ENCODE measurements around the gene TRAPPC10.

Gene TRAPPC10

DNA sequence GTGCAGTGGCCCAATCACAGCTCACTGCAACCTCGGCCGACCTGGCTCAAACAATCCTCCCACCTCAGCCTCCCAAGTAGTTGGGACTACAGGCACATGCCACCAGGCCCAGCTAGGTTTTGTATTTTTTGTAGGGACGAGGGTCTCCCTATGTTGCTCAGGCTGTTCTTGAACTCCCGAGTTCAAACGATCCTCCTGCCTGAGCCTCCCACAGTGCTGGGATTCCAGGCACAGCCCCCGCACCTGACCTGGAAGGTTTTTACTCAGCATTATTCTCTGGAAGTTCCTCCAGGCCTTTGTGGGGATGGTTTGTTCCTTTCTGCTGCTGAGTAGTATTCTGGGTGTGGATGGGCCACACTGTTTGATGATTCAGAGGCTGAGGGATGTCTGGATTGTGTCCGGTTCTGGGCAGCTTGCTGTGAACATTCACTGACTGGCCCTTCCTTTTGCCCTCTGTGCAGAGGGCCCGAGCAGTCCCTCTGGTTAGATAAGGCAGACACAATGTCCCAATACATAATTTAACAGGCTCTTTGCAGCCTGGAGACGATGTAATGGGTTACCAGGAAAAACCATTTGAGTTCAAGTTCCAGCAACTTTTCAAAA lies 6.0 kb upstream of the TRAPPC10 start:
- no peak for DNase-seq

DNA sequence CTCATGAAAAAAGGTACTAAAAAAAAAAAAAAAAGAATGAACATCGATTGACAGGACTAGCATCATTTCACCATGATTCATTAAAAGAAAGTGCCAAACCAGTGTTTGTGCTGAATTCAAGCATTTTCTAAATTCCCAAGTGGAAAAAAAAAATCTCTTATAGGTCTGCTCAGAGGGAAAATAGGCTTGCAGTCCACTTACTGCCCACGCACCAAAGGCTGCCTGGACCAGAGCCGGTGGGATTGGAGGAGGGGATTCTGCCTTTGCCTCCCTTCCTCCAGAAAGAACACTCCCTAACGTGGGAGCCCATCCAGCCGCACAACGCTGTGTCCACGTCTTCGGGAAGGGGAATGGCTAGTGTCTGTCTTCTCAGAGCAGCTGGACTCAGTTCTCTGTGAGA lies 5.5 kb upstream of the TRAPPC10 start:
- DNase-seq, result no peak

DNA sequence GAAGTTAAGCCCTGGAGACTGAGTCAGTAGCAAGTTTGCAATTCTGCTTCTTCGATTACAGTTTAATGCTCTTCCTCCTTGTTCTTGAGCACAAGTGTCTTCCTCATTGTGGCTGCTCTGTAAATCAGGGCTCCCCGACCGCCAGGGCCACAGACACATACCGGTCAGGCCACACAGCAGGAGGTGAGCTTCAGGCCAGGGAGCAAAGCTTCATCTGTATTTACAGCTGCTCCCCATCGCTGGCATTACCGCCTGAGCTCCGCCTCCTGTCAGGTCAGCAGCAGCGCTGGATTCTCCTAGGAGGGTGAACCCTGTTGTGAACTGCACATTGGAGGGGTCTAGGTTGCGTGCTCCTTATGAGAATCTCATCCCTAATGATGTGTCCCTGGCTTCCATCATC lies 1.7 kb upstream of the TRAPPC10 start:
- peak; percentile 13 to 38 for DNase-seq

DNA sequence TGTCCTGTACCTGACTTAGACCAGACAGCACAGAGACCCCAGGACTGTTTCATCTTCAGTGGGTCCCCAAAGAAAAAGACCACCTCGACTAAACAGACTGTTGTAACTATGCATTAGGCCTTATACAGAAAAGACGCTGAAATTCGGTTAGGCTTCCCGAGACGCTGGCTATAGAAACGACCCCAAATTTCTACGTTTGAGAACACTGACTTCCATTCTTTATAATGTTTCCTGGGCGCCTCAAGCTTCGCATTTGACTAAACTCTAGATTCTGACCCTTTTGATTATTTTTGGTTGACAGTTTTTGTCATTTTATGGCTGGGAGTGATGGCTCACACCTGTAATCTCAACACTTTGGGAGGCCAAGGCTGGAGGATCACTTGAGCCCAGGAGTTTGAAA lies 986 bp upstream of the TRAPPC10 start:
- no peak for DNase-seq

DNA sequence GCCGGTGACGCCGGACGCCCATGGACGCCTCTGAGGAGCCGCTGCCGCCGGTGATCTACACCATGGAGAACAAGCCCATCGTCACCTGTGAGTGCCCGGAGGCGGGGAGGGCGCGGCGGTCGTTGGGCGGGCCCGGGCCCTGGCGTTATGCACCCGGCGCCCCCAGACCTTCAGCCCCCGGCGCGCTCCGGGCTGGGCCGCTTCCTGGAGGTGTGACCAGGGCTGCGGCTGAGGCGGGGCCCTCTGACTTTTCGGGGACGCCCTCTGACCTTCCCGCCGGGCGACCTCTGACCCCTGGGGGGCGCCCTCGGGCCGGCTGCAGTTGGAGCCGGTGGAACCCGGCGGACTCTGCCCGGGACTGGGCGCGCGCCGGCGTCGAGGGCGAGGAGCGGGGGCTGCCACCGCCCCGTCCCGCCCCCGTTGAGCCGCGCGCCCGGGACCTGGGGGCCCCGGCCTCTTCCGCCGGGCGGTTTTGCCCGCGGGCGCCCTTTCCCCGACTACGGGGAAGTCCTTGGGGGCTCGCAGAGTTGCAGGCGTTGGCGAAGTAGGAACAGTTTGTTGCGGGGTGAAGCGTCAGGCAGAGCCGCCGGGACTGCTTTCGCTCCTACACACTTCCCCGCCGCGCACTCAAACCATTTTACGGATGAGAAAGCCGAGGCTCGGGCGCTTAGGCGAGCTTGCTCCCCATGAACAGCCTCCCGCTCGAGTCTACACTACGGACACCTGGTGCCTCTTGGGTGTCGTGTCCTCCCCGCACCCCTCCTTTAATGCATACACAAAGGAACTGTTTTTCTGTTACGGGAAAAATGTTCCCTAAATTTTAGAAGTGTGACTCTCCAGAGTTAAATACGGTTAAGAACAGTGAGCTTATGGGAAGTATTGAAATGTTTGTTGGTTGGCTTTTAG lies 618 bp downstream of the TRAPPC10 start:
- peak; percentile 80 to 93 for DNase-seq

DNA sequence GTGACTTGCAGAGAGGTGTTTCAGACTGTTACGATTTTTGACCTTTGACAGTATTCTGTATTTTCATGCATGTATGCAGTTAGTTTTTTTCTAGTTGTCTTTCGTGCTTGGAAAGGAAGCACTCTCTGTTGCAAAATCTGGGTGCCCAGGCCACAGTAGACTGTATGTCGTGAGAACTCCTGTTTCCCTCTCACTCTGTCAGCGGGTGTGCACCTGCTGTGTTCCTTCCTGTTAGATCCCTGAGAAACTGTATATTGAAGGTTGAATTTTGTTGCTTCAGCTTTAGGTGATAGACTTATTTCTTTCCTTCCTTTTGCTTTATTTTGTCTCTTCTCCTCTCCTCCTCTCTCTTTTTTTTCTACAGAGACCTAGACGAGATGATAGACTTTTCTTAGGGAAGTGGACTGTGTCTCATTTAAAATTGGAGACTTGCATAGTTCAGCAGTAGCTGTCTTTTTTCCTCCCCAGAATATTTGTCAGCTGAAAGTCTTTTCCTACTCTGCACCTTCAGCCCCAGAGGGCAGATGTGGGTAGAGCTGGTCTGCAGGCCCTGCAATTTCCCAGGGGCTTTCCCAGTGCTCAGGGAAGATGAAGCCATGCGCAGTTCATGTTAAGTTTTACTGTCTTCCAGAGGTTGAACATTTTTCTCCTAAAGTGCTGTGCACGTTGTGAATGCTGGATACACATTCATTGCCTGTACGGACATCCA lies 1.4 kb downstream of the TRAPPC10 start:
- peak; percentile 41 to 61 for DNase-seq

DNA sequence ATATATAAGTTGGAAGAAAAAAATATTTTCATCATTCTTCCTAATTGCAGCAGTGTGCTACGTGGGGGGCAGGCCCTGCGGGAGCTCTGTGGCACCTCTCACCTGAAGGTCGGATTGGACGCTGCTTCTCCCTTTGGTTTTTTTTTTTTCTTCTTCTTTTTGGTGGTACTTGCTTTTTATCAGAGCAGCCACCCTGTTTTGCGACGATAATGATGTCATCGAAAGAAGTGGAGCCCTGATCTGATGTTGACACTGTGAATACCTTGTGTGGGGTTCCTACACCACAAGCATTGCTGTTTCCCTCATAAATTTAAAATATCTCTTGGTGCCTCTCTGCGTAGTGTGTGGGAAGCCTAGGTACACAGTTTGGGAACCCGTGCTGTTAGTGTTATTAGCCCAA lies 5.5 kb downstream of the TRAPPC10 start:
- DNase-seq, result no peak

DNA sequence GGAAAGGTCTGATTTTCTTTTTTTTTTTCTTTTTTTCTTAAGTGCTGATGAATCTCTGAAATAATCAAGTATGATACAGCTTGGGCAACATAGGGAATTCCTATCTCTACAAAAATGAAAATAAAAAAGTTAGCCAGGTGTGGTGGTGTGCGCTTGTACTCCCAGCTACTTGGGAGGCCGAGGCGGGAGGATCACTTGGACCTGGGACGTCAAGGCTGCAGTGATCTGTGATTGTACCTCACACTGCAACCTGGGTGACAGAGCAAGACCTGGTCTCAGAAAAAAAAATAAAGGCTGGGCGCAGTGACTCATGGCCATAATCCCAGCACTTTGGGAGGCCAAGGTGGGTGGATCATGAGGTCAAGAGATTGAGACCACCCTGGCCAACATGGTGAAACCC lies 6.0 kb downstream of the TRAPPC10 start:
- no peak for DNase-seq

DNA sequence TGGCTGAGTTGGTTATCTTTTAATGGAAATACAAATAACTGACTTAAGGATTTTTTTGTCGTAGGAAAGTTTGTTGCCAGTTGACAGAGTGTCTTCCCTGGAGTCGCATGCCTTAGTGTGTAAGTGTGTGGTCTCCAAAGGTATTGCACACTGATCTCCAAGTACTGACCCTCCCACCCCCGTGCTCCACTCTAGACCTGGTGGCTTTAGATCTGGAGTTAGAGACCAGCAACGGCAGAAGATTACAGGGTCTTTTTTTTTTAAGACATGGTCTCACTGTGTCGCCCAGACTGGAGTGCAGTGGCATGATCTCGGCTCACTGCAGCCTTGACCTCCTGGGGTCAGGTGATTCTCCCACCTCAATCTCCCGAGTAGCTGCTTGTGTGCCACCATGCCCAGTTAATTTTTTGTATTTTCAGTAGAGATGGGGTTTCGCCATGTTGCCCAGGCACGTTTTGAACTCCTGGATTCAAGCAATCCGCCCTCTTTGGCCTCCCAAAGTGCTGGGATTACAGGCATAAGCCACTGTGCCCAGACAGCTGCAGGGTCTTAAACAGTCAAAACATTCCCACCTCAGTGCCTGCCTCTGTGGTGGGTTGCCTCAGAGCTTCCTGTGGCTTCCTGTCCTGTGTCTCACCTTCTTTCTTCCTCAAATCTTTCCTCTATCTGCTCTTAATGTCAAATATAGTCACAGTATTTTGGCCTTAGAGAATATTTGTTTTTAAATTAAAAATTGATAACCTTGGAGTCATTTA lies 6.9 kb downstream of the TRAPPC10 start:
- no peak for DNase-seq

DNA sequence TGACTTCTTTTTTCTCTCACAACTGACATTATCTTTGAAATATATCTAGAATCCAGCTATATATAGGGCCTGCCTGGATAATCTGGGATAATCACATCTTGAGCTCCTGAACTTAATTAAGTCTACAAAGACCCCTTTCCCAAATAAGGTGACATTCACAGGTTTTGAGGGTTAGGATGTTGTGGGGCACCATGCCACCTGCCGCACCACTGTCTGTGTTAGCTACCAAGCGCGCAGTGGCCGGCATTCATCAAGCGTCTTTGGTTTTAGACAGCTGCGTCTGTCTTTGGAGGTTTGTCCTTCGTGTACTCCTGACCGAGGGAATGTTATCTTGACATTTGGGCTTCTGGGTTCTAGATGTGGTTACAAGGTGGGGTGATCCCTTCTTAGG lies 7.5 kb downstream of the TRAPPC10 start:
- no peak for DNase-seq

DNA sequence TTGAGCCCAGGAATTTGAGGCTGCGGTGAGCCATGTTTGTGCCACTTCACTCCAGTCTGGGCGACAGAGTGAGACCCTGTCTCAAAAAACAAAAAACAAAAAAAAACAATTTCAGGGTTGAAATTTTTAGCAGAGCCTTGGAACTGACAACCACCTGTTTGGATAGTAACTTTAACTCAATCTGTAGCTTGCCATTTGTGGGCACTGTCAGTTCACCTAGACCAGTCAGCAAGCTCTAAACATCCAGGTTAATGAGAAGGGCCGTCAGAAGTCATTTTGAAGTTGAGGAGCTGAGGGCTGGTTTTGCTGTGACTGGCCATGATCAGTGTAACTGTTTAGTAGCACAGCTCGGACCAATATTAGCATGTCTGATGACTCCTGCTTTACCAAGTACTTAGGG lies 8.4 kb downstream of the TRAPPC10 start:
- DNase-seq, result no peak

DNA sequence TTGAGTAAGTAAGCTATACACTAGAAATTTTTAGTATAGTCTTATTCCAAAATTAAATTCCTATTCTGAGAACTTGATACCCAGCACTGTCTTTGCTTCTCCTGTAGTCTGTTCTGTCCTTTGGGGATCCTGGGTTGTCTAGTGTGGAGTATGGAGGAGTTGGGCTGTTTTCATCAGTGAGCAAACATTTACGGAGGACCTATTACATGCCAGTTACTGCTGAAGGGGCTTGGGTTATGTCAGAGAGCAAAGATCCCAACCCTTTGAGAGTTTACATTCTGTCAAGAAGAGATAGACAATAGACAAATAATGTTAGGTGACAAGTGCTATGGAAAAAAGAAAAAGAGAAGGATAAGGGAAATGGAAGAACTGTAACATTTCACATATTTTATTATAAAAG lies 9.0 kb downstream of the TRAPPC10 start:
- DNase-seq, result no peak

DNA sequence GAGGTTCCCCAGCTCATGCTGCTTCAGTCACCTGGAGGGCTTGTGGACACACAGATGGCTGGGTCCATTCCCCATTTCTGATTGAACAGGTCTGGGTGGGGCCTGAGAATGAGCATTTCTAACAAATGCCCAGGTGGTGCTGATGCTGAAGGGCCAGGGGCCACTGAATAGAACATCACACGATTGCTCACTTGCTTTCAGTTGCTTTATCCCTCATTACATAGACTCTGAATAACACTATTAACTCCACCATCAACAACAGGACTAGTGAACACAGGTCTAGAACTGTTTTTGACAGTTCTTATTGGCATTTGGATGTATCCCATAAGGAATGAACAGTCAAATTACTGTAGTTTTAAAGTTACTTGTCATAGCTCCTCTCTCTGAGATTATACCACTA lies 12.1 kb downstream of the TRAPPC10 start:
- no peak for DNase-seq

DNA sequence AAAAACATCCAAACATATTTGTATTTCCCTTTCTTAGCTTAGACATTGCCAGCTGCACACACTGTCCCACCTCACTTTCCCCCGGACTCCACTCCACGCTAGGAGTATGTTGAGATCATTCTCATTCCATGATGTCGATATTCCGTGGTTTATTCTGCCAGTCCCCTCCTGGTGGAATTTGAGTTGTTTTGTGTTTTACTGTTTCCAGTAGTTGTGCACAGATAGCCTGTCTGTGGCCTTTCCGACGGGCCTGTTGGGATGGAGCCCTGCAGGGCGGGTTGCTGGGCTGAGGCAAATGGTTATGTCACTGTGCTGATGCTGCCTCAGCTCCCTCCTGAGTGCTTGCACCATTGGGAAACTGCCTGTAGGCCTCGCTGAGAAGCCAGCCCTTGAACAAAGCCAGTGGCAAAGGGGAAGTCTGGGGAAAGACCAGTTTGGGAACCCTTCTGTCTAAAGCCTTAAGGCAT lies 12.8 kb downstream of the TRAPPC10 start:
- peak; percentile 92 to 94 for DNase-seq

DNA sequence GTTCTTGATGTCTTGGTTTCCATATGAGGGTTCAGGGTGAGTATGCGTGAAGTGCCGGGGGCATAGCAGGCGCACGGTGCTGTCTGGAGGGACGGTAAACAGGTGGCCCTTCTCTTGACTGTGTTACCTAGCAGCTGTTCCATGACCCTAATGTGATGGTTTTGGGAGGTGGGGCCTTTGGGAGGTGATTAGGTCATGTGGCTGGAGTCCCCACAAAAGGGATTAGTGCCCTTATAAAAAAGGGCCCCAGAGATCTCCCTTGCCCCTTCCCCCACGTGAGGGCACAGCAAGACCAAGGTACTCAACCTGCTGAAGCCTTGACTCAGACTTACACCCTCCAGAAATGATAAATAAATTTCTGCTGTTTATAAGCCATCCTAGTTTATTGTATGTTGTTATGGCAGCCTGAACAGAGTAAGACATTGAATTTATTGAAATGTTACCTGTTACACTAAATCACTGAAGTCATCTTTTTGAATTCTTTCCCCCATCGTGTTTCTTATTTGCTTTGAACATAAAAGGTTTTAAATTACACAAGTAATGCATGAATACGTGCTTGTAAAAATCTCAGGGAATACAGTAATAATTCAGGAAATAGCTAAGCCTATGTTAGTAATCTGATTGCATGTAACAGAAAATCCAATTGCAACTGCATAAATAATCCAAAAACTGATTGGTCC lies 15.6 kb downstream of the TRAPPC10 start:
- DNase-seq, result no peak

DNA sequence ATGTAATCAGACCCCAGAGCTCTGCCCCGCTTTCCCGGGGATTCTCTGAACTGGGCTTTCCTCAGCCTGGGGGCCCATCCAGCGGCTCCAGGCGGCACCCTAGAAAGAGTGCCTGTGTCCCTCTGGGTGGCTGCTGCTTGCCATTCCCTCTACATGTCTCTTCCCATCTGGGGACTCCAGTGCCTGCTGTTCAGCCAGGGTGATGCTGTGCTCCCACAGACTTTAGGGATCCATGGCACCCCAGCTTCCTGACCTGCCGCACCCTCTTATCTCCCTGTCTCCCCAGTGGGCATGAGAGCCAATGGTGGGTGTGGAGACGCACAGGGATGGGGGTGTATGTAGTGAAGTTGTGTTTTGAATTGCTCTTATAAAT lies 16.2 kb downstream of the TRAPPC10 start:
- no peak for DNase-seq

DNA sequence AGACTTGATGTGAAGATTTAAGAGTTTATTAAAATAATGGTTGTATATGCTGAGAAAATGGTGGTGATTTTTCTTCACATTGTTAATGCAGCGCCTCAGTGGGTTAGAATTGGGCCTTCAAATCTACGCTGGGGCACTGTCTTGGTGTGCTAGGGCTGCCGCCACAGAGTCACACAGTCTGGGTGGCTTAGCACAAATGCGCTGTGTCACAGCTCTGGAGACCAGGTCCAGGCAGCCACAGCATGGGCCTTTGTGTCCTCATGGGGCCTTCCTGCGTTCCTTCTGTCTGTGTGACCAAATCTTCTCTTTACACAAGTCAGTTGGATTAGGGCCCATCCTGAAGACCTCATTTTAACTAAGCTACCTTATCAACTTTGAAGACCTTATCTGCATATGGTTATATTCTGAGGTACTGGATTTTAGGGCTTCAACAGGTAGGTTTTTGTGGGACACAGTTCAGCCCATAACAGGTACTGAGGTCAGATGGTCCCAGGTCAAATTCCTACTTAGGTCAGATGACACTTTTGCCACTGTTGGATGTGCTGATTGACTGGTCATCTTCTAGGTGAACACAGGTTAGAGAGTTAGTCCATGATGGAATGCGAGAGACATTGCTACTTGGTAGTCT lies 17.5 kb downstream of the TRAPPC10 start:
- DNase-seq, result no peak

DNA sequence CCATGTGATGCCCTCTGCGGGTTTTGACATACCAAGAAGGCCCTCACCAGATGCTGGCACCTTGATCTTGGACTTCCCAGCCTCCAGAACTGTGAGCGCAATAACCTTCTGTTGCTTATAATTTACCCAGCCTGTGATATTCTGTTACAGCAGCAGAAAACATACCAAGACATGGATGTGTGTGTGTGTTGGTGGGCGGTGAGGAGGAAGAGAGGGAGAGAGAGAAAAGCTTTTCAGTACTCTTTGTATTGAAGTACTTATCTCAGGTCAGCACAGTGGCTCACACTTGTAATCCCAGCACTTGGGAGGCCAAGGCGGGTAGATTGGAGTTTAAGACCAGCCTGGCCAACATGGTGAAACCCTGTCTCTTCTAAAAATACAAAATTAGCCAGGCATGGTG lies 23.1 kb downstream of the TRAPPC10 start:
- DNase-seq, result no peak

DNA sequence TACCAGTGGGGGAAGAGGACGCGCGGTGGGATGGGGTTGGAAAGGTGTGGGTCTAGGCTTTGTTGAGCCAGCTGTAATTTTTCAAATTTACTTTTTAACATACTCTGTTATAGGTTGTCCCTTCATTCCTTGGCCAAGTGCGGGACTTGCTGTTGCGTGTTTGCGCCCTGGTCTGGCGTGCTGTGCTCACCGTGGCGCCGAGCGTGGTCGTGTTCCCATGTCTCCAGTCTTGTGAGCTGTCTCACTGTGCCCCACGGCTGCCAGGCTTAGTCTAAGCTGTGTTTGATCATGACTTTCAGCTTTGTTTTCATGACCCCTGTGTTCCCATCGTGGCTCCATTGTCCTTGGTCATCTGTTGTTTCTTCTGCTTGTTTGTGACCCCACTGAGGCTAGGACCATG lies 26.0 kb downstream of the TRAPPC10 start:
- DNase-seq, result no peak

DNA sequence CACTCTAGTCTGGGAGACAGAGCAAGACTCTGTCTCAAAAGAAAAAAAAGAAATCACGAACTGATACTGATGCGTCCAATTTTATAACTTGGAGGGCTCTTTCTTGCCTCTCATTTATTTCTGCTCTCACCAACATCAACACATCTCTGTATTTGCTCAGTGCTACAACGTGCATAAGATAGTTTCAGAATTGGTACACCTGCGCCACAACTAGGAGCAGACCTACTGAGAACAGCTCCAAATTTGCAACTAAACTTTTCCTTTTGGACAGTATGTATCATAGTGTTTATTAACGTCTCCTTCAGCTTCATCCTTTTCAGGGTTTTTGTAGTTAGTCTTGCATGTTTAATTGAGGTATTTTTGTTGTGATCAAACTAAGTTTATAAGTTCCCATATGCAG lies 27.7 kb downstream of the TRAPPC10 start:
- no peak for DNase-seq

DNA sequence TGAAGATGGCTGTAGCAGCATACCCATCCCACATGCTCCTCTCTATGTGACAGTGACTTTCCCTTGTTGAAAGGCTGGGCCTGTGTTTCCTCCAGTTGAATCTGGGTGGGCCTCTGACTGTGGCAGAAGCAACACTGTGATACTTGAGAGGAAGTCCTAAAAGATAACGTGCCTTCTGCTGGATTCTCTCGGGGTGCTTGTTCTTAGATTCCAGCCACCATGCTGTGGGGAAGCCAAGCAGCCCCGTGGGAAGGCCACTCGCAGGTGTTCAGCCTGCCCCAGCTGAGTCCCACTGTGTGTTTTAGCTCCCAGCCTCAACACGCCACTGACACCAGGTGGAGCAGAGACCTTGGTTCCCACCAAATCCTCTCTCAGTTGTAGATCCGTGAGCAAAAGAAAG lies 31.5 kb downstream of the TRAPPC10 start:
- no peak for DNase-seq

DNA sequence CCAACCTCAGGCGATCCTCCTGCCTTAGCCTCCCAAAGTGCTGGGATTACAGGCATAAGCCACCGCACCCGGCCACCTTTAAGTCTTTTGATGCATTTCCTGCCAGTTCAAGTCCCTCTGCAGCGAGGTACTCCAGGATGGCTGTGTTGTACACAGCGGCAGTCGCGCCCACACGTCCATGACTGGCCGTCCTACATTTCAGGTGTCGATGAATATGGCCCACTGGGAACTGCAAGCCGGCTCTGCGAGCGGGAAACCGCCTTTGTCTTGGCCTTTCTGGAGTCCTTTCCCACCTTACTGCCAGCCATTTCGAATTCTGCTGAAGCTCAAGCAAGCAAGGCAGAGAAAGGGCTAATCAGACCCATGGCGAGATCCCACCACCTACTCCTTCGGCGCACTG lies 34.6 kb downstream of the TRAPPC10 start:
- DNase-seq, result no peak
